H1 (cell line): Measurements from ENCODE around the gene ATG16L1. TPM values are rescaled to one million over a fixed set of nuclear protein-coding genes. Genes with fewer than 3 reads are reported as not detected.

Experiments used
- CTCF ChIA-PET: fragments of 300-600 bp; sonication (Branson Sonifier 250); formaldehyde crosslinking; loops from one replicate; lab custom pipeline; 2021; ENCODE audit not compliant: partially characterized antibody; lab: Charles Lee
- POLR2A ChIA-PET: fragments of 300-600 bp; sonication (Branson Sonifier 250); formaldehyde crosslinking; loops from one replicate; lab custom pipeline; 2021; ENCODE audit warnings: inconsistent platforms; ENCODE audit not compliant: partially characterized antibody; lab: Charles Lee
- DNase-seq, 2 experiments: peaks; one replicate each; pipeline versions ENCODE4 v3.0.0 to v3.0.0-alpha.2; 2010 to 2022; ENCODE audit warnings: low spot score in 2 of 2, low read depth in 1 of 2, mixed read lengths in 1 of 2
- FAIRE-seq: peaks from 2 replicates; lab custom pipeline; 2011; peaks lifted over from hg19 to GRCh38; lab: Jason Lieb, UNC
- H2AFZ ChIP-seq: 2 replicates; pipeline ENCODE4 v1.8.1; 2012; ENCODE audit warnings: low read length, inconsistent platforms
- H2AK5ac ChIP-seq: 2 replicates; pipeline ENCODE4 v1.6.1; 2013; ENCODE audit warnings: low read depth, low read length
- H2BK120ac ChIP-seq: replicated peaks from 2 replicates; pipeline ENCODE3; 2013; ENCODE audit warnings: low read depth, low read length, inconsistent platforms
- H2BK12ac ChIP-seq: 2 replicates; pipeline ENCODE4 v1.6.1; 2013; ENCODE audit warnings: low read depth, low read length
- H2BK15ac ChIP-seq: 2 replicates; pipeline ENCODE4 v1.6.1; 2013; ENCODE audit warnings: low read length
- H2BK20ac ChIP-seq: 2 replicates; pipeline ENCODE4 v1.6.1; 2013; ENCODE audit warnings: low read length
- H2BK5ac ChIP-seq: 2 replicates; pipeline ENCODE4 v1.6.1; 2013; ENCODE audit warnings: low read depth, low read length
- H3K14ac ChIP-seq: 2 replicates; pipeline ENCODE4 v1.6.1; 2013; ENCODE audit warnings: inconsistent platforms; ENCODE audit not compliant: insufficient read length
- H3K18ac ChIP-seq: 2 replicates; pipeline ENCODE4 v1.6.1; 2013; ENCODE audit warnings: low read length; ENCODE audit errors: extremely low read depth
- H3K23ac ChIP-seq: 2 replicates; pipeline ENCODE4 v1.6.1; 2013; ENCODE audit warnings: inconsistent platforms; ENCODE audit not compliant: insufficient read length
- H3K23me2 ChIP-seq: 2 replicates; pipeline ENCODE4 v1.6.1; 2013; ENCODE audit warnings: low read depth, low read length
- H3K27ac ChIP-seq: 2 replicates; pipeline ENCODE4 v1.6.1; 2011; ENCODE audit warnings: low read depth, low read length, inconsistent platforms
- H3K27me3 ChIP-seq, 4 experiments: replicated peaks in 1 of 4; 1 replicate in 1 of 4; 2 replicates in 3 of 4; pipeline versions ENCODE4 v1.6.1 to v1.8.1; 2011 to 2013; ENCODE audit warnings: low read length in 3 of 4, mild to moderate bottlenecking in 3 of 4, inconsistent platforms in 2 of 4, mixed read lengths in 2 of 4, moderate library complexity in 1 of 4; ENCODE audit not compliant: control insufficient read depth in 3 of 4, insufficient read depth in 3 of 4; ENCODE audit errors: extremely low read depth in 1 of 4
- H3K36me3 ChIP-seq, 4 experiments: 2 replicates each; pipeline versions ENCODE4 v1.6.1 to v1.8.1; 2011 to 2013; ENCODE audit warnings: mild to moderate bottlenecking in 4 of 4, low read length in 3 of 4, moderate library complexity in 2 of 4, control low read depth in 1 of 4, inconsistent platforms in 1 of 4; ENCODE audit not compliant: insufficient read depth in 4 of 4, control insufficient read depth in 2 of 4
- H3K4ac ChIP-seq: replicated peaks from 2 replicates; pipeline ENCODE3; 2013; ENCODE audit warnings: low read length, low read depth, mixed read lengths, inconsistent platforms; ENCODE audit not compliant: insufficient read length
- H3K4me1 ChIP-seq, 4 experiments: replicated peaks in 1 of 4; 1 replicate in 1 of 4; 2 replicates in 3 of 4; pipeline versions ENCODE4 v1.6.1 to v1.8.1; 2011 to 2013; ENCODE audit warnings: low read length in 3 of 4, inconsistent platforms in 2 of 4, mixed read lengths in 1 of 4; ENCODE audit not compliant: insufficient read depth in 4 of 4, control insufficient read depth in 3 of 4
- H3K4me2 ChIP-seq, 2 experiments: 2 replicates each; pipeline versions ENCODE4 v1.6.1 to v1.8.1; 2011 to 2013; ENCODE audit warnings: low read depth in 2 of 2, low read length in 2 of 2, control low read depth in 1 of 2, inconsistent platforms in 1 of 2, mild to moderate bottlenecking in 1 of 2; ENCODE audit not compliant: insufficient read depth in 1 of 2
- H3K4me3 ChIP-seq, 4 experiments: fragments of 200-600, 300-600 bp in 1 of 4; sonication (generic), shearing (Covaris generic), sonication (Bioruptor Twin) in 1 of 4; 2 replicates each; pipeline versions ENCODE4 v1.5.1 to v1.8.1; 2011 to 2016; ENCODE audit warnings: low read length in 4 of 4, low read depth in 3 of 4, control low read depth in 2 of 4, inconsistent platforms in 2 of 4, mild to moderate bottlenecking in 2 of 4, mixed read lengths in 1 of 4, moderate library complexity in 1 of 4; ENCODE audit not compliant: insufficient read depth in 2 of 4; ENCODE audit errors: extremely low read depth in 1 of 4
- H3K56ac ChIP-seq: replicated peaks from 2 replicates; pipeline ENCODE3; 2013; ENCODE audit warnings: low read depth, mild to moderate bottlenecking, mixed read lengths, low read length, inconsistent platforms; ENCODE audit not compliant: insufficient read length
- H3K79me1 ChIP-seq: 2 replicates; pipeline ENCODE4 v1.6.1; 2013; ENCODE audit warnings: low read depth, low read length, control low read depth
- H3K79me2 ChIP-seq, 2 experiments: 2 replicates each; pipeline versions ENCODE4 v1.6.1 to v1.8.1; 2012 to 2013; ENCODE audit warnings: low read length in 2 of 2, mild to moderate bottlenecking in 2 of 2, inconsistent platforms in 1 of 2; ENCODE audit not compliant: insufficient read depth in 2 of 2, control insufficient read depth in 1 of 2
- H3K9ac ChIP-seq, 4 experiments: replicated peaks in 1 of 4; 1 replicate in 1 of 4; 2 replicates in 3 of 4; pipeline versions ENCODE4 v1.6.1 to v1.8.1; 2011 to 2013; ENCODE audit warnings: low read depth in 3 of 4, low read length in 3 of 4, control low read depth in 2 of 4, mild to moderate bottlenecking in 2 of 4, moderate library complexity in 2 of 4, inconsistent platforms in 1 of 4; ENCODE audit errors: extremely low read depth in 1 of 4
- H3K9me3 ChIP-seq, 2 experiments: 2 replicates each; pipeline versions ENCODE4 v1.6.1 to v1.8.1; 2012 to 2013; ENCODE audit warnings: mild to moderate bottlenecking in 2 of 2, moderate library complexity in 2 of 2, control low read depth in 1 of 2, inconsistent platforms in 1 of 2, low read depth in 1 of 2, low read length in 1 of 2, mixed read lengths in 1 of 2; ENCODE audit not compliant: insufficient read depth in 2 of 2
- H4K20me1 ChIP-seq, 2 experiments: replicated peaks in 1 of 2; 2 replicates each; pipeline versions ENCODE3 to v1.8.1; 2011 to 2013; ENCODE audit warnings: inconsistent platforms in 2 of 2, low read length in 2 of 2, mild to moderate bottlenecking in 1 of 2; ENCODE audit not compliant: insufficient read depth in 2 of 2, control insufficient read depth in 1 of 2
- H4K5ac ChIP-seq: 2 replicates; pipeline ENCODE4 v1.6.1; 2013; ENCODE audit warnings: low read length, low read depth, mixed read lengths, inconsistent platforms; ENCODE audit not compliant: insufficient read length
- H4K8ac ChIP-seq: 2 replicates; pipeline ENCODE4 v1.8.0; 2013; ENCODE audit warnings: mild to moderate bottlenecking, moderate library complexity, low read length, inconsistent platforms; ENCODE audit not compliant: insufficient read depth; ENCODE audit errors: extremely low read depth
- H4K91ac ChIP-seq: replicated peaks from 2 replicates; pipeline ENCODE3; 2013; ENCODE audit warnings: low read length, mixed read lengths, inconsistent platforms; ENCODE audit not compliant: insufficient read length
- CTBP2 ChIP-seq: IDR thresholded peaks from 2 replicates; pipeline ENCODE4 v1.7.0; 2011; ENCODE audit warnings: borderline replicate concordance, mild to moderate bottlenecking, moderate library complexity, mixed read lengths, low read length; ENCODE audit not compliant: insufficient read depth, insufficient read length
- CTCF ChIP-seq, 3 experiments: IDR thresholded peaks; 1 replicate in 2 of 3; 2 replicates in 1 of 3; pipeline versions ENCODE4 v1.5.1 to v1.6.1; 2011; ENCODE audit warnings: low read length in 3 of 3, mild to moderate bottlenecking in 3 of 3, inconsistent platforms in 2 of 3, low read depth in 1 of 3, moderate library complexity in 1 of 3; ENCODE audit not compliant: insufficient read depth in 1 of 3; ENCODE audit errors: control extremely low read depth in 1 of 3
- FOSL1 ChIP-seq: IDR thresholded peaks from 2 replicates; pipeline ENCODE4 v1.6.1; 2011; ENCODE audit warnings: mild to moderate bottlenecking, low read depth, low read length, moderate library complexity; ENCODE audit not compliant: insufficient read depth
- HDAC6 ChIP-seq: IDR thresholded peaks from one replicate; pipeline ENCODE4 v1.7.1; 2012; ENCODE audit warnings: low read depth, mild to moderate bottlenecking, inconsistent platforms, low read length, moderate library complexity
- MAFK ChIP-seq: IDR thresholded peaks from 2 replicates; pipeline ENCODE4 v1.6.1; 2012; ENCODE audit warnings: low read depth, mild to moderate bottlenecking, improper control_type of control experiment, low read length
- NRF1 ChIP-seq: IDR thresholded peaks from 2 replicates; pipeline ENCODE4 v1.6.1; 2011; ENCODE audit warnings: mild to moderate bottlenecking, low read depth, low read length, improper control_type of control experiment
- POLR2AphosphoS5 ChIP-seq: IDR thresholded peaks from 2 replicates; pipeline ENCODE4 v1.6.1; 2011; ENCODE audit warnings: low read depth, low read length
- RBBP5 ChIP-seq: IDR thresholded peaks from 2 replicates; pipeline ENCODE4 v1.7.1; 2012; ENCODE audit warnings: low read depth, mild to moderate bottlenecking, inconsistent platforms, low read length, moderate library complexity, borderline replicate concordance
- SIN3A ChIP-seq, 2 experiments: IDR thresholded peaks in 1 of 2; conservative IDR thresholded peaks in 1 of 2; 2 replicates each; pipeline ENCODE4 v1.6.1; 2011 to 2012; ENCODE audit warnings: low read length in 2 of 2, improper control_type of control experiment in 1 of 2, low read depth in 1 of 2, mild to moderate bottlenecking in 1 of 2
- TCF12 ChIP-seq: IDR thresholded peaks from 2 replicates; pipeline ENCODE4 v1.6.1; 2011; ENCODE audit warnings: low read depth, mild to moderate bottlenecking, low read length
- TEAD4 ChIP-seq: IDR thresholded peaks from 2 replicates; pipeline ENCODE4 v1.6.1; 2012; ENCODE audit warnings: low read depth, low read length, inconsistent platforms, mixed read lengths
- WGBS, 2 experiments: shearing (Covaris generic) in 1 of 2; methylation state at CpG; one replicate each; pipeline versions ENCODE4 v1.1.6 to v1.1.7; 2013 to 2015; ENCODE audit warnings: low lambda C conversion rate in 2 of 2, mixed read lengths in 2 of 2, inconsistent platforms in 1 of 2, low coverage in 1 of 2, missing lambda C conversion rate in 1 of 2; ENCODE audit not compliant: insufficient replicate concordance in 2 of 2, insufficient coverage in 1 of 2, insufficient read length in 1 of 2; ENCODE audit errors: extremely low coverage in 1 of 2, missing lambda C conversion rate in 1 of 2; 5-methylcytosine and 5-hydroxymethylcytosine counted together
- polyA plus RNA-seq, 7 experiments: library from polyadenylated mRNA; depleted of rRNA in 3 of 7; stranded (reverse) in 5 of 7; unstranded in 2 of 7; fragments of >200 nt in 5 of 7; fragments of 200-250 nt in 2 of 7; gene quantifications; 1 replicate in 5 of 7; 2 replicates in 1 of 7; 4 replicates in 1 of 7; pipeline versions ENCODE4 v1.2.1 to v1.2.3, GENCODE V29; 2011 to 2013; ENCODE audit warnings: missing spikeins in 2 of 7, mixed read lengths in 2 of 7
- total RNA-seq: library from RNA; stranded (reverse); fragmentation: NEBNext Ultra II Directional; extraction: Animal tissue kit (Norgen Biotek cat#: 25700); gene quantifications from 2 replicates; pipeline ENCODE4 v1.2.1, GENCODE V29; 2021

Gene ATG16L1
- total and polyA plus RNA-seq, 2 of the 8 experiments (the other 6 are each of a cell fraction or from before 2014, with no cell fraction given): 18.3 to 31.0 TPM

GRCh38 chr2:233287871-233288270, 36.4 kb downstream of the ATG16L1 start:
- H3K79me2 ChIP-seq: peaks cover 0 to 3% of the 10 kb centered on the region in 2 experiments; a peak in 1 of 4 replicates
- FAIRE-seq (no peak), DNase-seq (no peak)
- no peak overlapping the region for H3K18ac ChIP-seq
- H3K36me3 ChIP-seq: peaks cover 35 to 75% (median 61%) of the 10 kb centered on the region in 4 experiments
- H3K23ac ChIP-seq: no peak overlapping the region
- H2BK5ac ChIP-seq: no peak overlapping the region
- POLR2A ChIA-PET: interaction anchor here (2.7 kb wide), 1 partner anchor 7 kb away, joined by 9 read pairs; no protein-coding TSS in a partner anchor
- no peak overlapping the region for H3K4me3 ChIP-seq
- WGBS, 2 experiments: 89% methylated on average over 6 of the region's 6 CpGs; no CpG with 5 or more reads in 1 of the 2 experiments
- H2BK120ac ChIP-seq: no peak overlapping the region
- no peak overlapping the region for H4K5ac ChIP-seq
- no peak overlapping the region for H4K8ac ChIP-seq
- peaks cover 4 to 8% of the 10 kb centered on the region in 2 experiments for H4K20me1 ChIP-seq
- no peak overlapping the region for H3K14ac ChIP-seq
- no peak overlapping the region for H3K9ac ChIP-seq
- H3K4ac ChIP-seq: no peak overlapping the region
- no peak overlapping the region for H4K91ac ChIP-seq
- CTCF ChIA-PET: interaction anchor here (1.2 to 1.3 kb wide), 3 partner anchors 51 to 160 kb away, joined by 3 read pairs; no protein-coding TSS in a partner anchor
- H3K4me1 ChIP-seq: no peaks in the 10 kb centered on the region
- H2AK5ac ChIP-seq: no peak overlapping the region
- H3K9me3 ChIP-seq: no peaks in the 10 kb centered on the region
- no peak overlapping the region; a peak in 1 of 4 replicates for H3K4me2 ChIP-seq
- no peak overlapping the region for H2BK15ac ChIP-seq
- H3K23me2 ChIP-seq: no peaks in the 10 kb centered on the region
- no peak overlapping the region for H2BK12ac ChIP-seq
- H3K79me1 ChIP-seq: no peaks in the 10 kb centered on the region
- no peak overlapping the region for H2AFZ ChIP-seq
- H2BK20ac ChIP-seq: no peak overlapping the region
- no peak overlapping the region for H3K27ac ChIP-seq
- H3K56ac ChIP-seq: no peak overlapping the region
- H3K27me3 ChIP-seq: no peaks in the 10 kb centered on the region
- no peak for TF ChIP-seq HDAC6
- no peak for TF ChIP-seq FOSL1
- no peak for TF ChIP-seq TCF12
- no peak for TF ChIP-seq RBBP5
- no peak for TF ChIP-seq POLR2AphosphoS5
- no peak for TF ChIP-seq SIN3A (conservative IDR thresholded peaks at IDR 0.05 in 1 of 2, IDR thresholded peaks at IDR 0.05 in 1 of 2; ENCODE audit: low read depth in 1 of 2, low read length in 2 of 2)
- no peak for TF ChIP-seq CTCF (IDR thresholded peaks at IDR 0.05; ENCODE audit: control extremely low read depth in 1 of 3, insufficient read depth in 1 of 3, low read depth in 1 of 3, low read length in 3 of 3)
- no peak for TF ChIP-seq MAFK
- TF ChIP-seq NRF1: no peak
- no peak for TF ChIP-seq CTBP2
- TF ChIP-seq TEAD4: no peak
